GM19193 (cell line): ENCODE measurements around the gene CHRM1.

Source experiments
- POLR2A ChIP-seq: IDR thresholded peaks from 4 replicates; pipeline ENCODE4 v1.6.1; 2011; ENCODE audit not compliant: insufficient read depth, insufficient read length; ENCODE audit errors: extremely low read depth

CHRM1 gene

GRCh38 chr11:62892077-62892922 is 28.9 kb downstream of the CHRM1 start:
- TF ChIP-seq POLR2A = no peak

DNA sequence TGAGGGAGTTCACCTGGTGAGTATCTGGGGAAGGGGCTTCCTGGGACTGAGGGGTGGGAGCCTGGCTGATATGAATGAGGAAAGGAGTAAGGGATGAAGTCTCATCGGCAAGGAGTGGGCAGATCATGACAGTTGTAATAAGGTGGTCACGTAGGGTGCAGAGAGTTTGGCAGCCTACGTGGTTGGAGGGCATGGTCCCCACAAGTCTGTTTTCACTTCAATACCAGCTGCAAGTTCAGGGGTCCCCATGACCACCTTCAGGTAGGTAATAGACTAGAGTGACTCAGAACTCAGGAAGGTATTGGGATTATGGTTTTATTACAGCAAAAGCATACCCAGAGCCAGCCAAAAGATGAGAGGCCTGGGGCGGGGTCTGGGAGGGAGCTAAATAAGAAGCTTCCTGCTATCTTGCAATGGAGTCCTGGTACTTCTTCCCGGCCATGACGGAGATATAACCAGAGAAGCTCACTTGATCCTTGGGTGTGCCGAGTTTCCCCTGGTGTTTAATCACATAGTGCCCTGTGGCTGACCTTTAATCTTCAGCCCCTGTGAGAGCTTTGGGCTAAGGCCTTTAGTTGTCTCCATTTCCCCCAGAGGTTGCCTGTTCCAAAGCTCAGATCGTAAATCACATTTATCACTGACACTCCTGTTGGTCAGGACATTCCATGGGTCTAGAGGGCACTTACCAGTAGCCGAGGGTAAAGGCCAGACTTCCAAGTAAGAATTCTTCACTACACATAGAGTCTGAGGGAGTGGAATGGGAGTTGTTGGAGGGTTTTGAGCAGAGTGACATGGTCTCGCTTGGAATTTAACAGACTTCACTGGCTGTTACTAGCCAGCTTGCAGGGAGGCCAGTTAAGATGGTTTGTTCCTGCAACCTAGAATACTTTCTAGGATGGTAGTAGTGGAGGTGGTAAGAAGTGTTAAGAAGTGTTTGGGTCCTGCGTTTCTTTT is 31.4 kb downstream of the CHRM1 start:
- TF ChIP-seq POLR2A = peak; percentile 65

GRCh38 chr11:62889126-62889483 is 32.1 kb downstream of the CHRM1 start:
- no peak for TF ChIP-seq POLR2A

DNA sequence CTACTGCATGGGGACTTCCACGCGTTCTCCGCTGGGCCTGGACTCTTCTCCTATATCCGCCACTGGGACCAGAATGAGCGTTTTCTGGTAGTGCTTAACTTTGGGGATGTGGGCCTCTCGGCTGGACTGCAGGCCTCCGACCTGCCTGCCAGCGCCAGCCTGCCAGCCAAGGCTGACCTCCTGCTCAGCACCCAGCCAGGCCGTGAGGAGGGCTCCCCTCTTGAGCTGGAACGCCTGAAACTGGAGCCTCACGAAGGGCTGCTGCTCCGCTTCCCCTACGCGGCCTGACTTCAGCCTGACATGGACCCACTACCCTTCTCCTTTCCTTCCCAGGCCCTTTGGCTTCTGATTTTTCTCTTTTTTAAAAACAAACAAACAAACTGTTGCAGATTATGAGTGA is 32.8 kb downstream of the CHRM1 start:
- no peak for TF ChIP-seq POLR2A

GRCh38 chr11:62885137-62885750 is 35.9 kb downstream of the CHRM1 start:
- TF ChIP-seq POLR2A = no peak

GRCh38 chr11:62883673-62884072 is 37.5 kb downstream of the CHRM1 start:
- TF ChIP-seq POLR2A = no peak

DNA sequence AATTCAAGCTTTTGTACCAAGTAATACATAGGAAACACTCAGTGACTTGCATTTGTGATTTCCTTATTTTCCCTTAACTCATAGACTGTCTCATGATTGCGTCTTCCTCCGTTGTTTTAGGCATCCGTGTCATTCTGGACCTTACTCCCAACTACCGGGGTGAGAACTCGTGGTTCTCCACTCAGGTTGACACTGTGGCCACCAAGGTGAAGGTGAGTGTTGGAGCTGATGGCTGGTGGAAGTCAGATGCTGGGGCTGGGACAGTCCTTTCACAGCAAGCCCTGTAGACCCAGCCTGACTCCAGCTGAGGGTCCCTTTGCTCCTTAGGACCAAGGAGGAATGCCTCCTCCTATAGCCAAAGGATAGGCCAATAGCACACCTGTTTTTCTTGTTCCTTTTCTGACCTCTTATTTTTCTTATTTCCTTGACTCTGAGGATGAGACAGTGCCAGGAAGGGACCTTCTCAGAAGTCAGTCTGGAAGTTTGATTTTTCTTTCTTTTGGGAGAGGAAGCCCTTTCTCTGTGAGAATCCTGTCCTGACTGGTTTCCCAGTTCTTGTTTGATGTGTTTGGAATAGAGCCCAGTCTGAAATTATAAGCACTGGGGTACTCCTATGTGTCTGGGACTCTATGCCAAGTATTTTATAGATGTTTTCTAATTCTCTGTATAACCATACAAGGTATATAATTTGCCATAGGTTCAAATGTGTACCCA is 38.2 kb downstream of the CHRM1 start:
- no peak for TF ChIP-seq POLR2A

DNA sequence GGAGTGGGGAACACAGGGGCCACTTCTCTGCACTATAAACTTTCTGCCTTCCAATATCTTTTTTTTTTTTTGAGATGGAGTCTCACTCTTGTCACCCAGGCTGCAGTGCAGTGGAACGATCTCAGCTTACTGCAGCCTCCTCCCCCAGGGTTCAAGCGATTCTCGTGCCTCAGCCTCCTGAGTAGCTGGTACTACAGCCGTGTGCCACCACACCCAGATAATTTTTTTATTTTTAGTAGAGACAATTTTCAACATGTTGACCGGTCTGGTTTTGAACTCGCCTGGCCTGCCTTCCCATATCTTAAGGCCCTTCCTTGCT is 38.8 kb downstream of the CHRM1 start:
- no peak for TF ChIP-seq POLR2A

GRCh38 chr11:62881579-62882430 is 39.4 kb downstream of the CHRM1 start:
- TF ChIP-seq POLR2A = peak; percentile 60

DNA sequence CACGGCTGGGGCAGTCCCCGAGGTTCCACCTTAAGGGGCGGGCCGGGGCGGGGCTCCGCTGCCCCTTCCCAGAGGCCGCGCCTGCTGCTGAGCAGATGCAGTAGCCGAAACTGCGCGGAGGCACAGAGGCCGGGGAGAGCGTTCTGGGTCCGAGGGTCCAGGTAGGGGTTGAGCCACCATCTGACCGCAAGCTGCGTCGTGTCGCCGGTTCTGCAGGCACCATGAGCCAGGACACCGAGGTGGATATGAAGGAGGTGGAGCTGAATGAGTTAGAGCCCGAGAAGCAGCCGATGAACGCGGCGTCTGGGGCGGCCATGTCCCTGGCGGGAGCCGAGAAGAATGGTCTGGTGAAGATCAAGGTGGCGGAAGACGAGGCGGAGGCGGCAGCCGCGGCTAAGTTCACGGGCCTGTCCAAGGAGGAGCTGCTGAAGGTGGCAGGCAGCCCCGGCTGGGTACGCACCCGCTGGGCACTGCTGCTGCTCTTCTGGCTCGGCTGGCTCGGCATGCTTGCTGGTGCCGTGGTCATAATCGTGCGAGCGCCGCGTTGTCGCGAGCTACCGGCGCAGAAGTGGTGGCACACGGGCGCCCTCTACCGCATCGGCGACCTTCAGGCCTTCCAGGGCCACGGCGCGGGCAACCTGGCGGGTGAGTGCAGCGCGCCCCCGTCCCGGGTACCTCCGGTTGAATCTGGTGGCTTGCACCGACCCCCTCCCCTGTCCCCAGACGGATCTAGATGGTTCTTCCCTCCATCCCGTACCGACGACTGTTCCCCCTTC is 40.2 kb downstream of the CHRM1 start, which contains the start of gene SLC3A2:
SLC3A2 (plus strand) TSS at position 94 of the 776 bp plus-strand sequence; CDS start at position 222, 128 bp downstream.
- TF ChIP-seq POLR2A = peak; percentile 98

GRCh38 chr11:62880231-62880802 is 40.8 kb downstream of the CHRM1 start:
- no peak for TF ChIP-seq POLR2A

DNA sequence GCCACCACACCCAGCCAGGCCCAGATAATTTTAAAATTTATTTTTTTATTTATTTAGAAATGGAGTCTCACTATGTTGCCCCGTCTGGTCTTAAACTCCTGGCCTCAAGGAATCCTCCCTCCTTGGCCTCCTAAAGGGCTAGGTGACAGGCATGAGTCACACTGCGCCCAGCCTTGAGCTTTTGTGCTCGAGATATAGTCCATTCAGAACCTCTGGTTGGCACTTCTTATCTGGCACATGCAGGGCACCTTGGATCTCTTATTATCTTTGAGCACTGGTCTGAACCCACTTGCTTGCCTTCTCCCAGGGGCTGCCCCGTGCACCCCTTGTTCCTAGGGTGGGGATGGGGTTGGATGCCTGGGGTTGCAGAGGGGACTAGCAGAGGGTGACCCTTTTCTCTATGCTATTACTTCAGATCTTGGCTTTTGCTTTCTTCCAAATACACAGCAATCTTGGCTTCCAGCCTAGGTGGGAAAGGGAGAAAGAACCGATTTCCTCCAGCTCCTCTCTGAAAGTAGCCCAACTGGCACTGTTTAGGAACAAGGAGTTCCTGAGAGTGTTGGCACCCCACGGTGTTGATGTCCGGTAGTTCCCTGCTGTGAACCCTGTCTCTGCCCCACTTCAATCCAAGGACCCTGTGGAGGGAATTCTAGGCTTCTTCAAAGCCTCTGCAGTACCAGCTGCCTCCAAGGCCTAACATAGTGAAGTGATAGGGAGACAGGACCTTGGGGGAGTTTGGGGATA is 41.8 kb downstream of the CHRM1 start:
- TF ChIP-seq POLR2A = no peak
